Common myeloid progenitor, CD34-positive (primary cell): ENCODE data around the gene RBMX2.
A peak's percentile ranks its signal among the peaks of the same experiment; 100 is the strongest.

Experiments used
- CTCF ChIA-PET: fragments of 350-600 bp; sonication (Branson Sonifier 250); formaldehyde crosslinking; loops from one replicate; lab custom pipeline; 2021; ENCODE audit warnings: antibody characterized with exemption; lab: Charles Lee
- POLR2A ChIA-PET: fragments of 350-600 bp; sonication (Branson Sonifier 250); formaldehyde crosslinking; loops from one replicate; lab custom pipeline; 2021; ENCODE audit warnings: antibody characterized with exemption; lab: Charles Lee
- DNase-seq, 3 donors: peaks; one replicate each; pipeline versions ENCODE4 v3.0.0 to v3.0.0-alpha.2; 2013
- H3K27ac ChIP-seq, 2 experiments: 1 replicate in 1 of 2; 2 replicates in 1 of 2; pipeline ENCODE4 v1.7.0; 2013; ENCODE audit warnings: inconsistent platforms in 2 of 2, low read length in 2 of 2, mild to moderate bottlenecking in 2 of 2, low read depth in 1 of 2, moderate library complexity in 1 of 2; ENCODE audit not compliant: severe bottlenecking in 2 of 2, insufficient read depth in 1 of 2, poor library complexity in 1 of 2
- H3K27me3 ChIP-seq, 5 experiments: replicated peaks in 2 of 5; 1 replicate in 3 of 5; 2 replicates in 2 of 5; pipeline versions ENCODE4 v1.6.1 to v1.7.0; 2013; ENCODE audit warnings: low read length in 4 of 5, mild to moderate bottlenecking in 2 of 5, moderate library complexity in 2 of 5, inconsistent platforms in 1 of 5; ENCODE audit not compliant: insufficient read depth in 5 of 5, control insufficient read depth in 4 of 5
- H3K36me3 ChIP-seq, 4 experiments: 1 replicate in 2 of 4; 2 replicates in 2 of 4; pipeline versions ENCODE4 v1.6.1 to v1.7.0; 2013; ENCODE audit warnings: low read length in 3 of 4, control low read depth in 1 of 4, mild to moderate bottlenecking in 1 of 4; ENCODE audit not compliant: control insufficient read depth in 4 of 4, insufficient read depth in 4 of 4
- H3K4me1 ChIP-seq, 4 experiments: 1 replicate in 3 of 4; 2 replicates in 1 of 4; pipeline versions ENCODE4 v1.6.1 to v1.7.1; 2013; ENCODE audit warnings: low read length in 3 of 4, mild to moderate bottlenecking in 3 of 4, control low read depth in 1 of 4, inconsistent platforms in 1 of 4, moderate library complexity in 1 of 4; ENCODE audit not compliant: control insufficient read depth in 4 of 4, insufficient read depth in 4 of 4; ENCODE audit errors: control extremely low read depth in 1 of 4
- H3K4me3 ChIP-seq, 7 experiments: 1 replicate in 4 of 7; 2 replicates in 3 of 7; pipeline versions ENCODE4 v1.5.1 to v1.7.0; 2013; ENCODE audit warnings: mild to moderate bottlenecking in 7 of 7, low read length in 6 of 7, moderate library complexity in 6 of 7, inconsistent platforms in 2 of 7, low read depth in 2 of 7, control low read depth in 1 of 7; ENCODE audit not compliant: insufficient read depth in 4 of 7, control insufficient read depth in 1 of 7; ENCODE audit errors: extremely low read depth in 1 of 7
- H3K9me3 ChIP-seq, 5 experiments: 1 replicate in 4 of 5; 2 replicates in 1 of 5; pipeline versions ENCODE4 v1.6.1 to v1.7.1; 2013; ENCODE audit warnings: low read length in 4 of 5, mild to moderate bottlenecking in 2 of 5, inconsistent platforms in 1 of 5, low read depth in 1 of 5, moderate library complexity in 1 of 5; ENCODE audit not compliant: control insufficient read depth in 4 of 5, insufficient read depth in 2 of 5; ENCODE audit errors: control extremely low read depth in 1 of 5
- WGBS: methylation state at CpG from one replicate; pipeline ENCODE4 v1.1.5; 2013; ENCODE audit not compliant: insufficient coverage; 5-methylcytosine and 5-hydroxymethylcytosine counted together

RBMX2 gene

DNA sequence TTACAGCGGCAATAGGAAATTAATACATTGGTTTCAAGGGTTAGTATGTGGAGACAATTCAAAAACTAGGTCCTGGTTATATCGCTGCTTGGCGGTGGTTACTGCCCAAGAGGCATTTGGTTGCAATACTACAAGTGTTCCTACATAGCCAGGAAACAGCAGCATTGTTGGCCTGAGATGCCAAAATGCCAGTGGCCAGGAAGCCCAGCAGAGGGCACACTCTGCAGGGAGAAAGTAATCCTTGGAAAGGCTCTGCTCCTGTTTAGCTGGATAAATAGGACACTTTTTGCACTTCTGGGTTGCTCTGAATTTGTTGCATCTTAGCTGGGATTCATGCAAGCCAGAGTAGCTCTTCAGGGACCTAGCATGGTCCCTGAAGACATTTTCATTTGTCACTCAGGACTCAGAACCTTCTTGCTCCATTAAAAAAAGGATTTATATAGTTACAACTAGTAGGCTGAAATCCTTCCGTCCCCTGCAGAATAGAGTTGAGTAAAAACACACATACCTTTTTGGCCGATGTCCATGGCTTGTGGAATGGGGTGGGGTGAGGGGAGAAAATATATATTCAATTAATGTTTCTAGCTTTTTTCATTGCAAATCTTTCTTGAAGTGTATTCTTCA lies 8.2 kb upstream of the RBMX2 start:
- H3K36me3 ChIP-seq = no peaks in the 10 kb centered on the region
- H3K4me3 ChIP-seq = no peak overlapping the region
- H3K27ac ChIP-seq = no peak overlapping the region
- DNase-seq = peak; percentile 10 to 28 (median 25)
- peaks cover 2 to 16% (median 3%) of the 10 kb centered on the region in 5 experiments for H3K27me3 ChIP-seq
- ChIA-PET CTCF (interaction anchor here (0.8 to 1.0 kb wide), 3 partner anchors 10 to 523 kb away, joined by 3 read pairs; no protein-coding TSS in a partner anchor), POLR2A (no interaction called here)
- 29% methylated on average over 3 of the region's 5 CpGs for WGBS
- no peaks in the 10 kb centered on the region for H3K9me3 ChIP-seq
- H3K4me1 ChIP-seq = no peaks in the 10 kb centered on the region

DNA sequence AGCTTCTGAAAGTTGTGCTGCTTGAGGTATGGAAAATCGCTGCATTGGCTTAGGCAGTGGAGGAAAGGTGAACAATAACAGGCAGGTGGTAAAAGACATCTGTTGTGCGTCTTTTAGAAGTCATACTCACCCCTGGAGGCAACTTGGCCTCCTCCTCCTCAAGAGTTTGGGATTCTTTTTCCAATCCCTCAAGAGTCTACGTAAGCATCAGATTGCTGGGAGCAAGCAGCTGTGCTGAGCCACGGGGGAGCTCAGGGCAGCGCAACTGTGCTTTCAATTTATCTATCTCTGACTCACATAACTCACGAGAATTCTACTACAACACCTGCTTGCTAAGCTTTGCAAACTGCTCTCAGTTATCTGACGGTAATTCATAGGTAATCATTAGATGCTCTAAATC lies 6.4 kb upstream of the RBMX2 start:
- 83% methylated on average over 7 of the region's 7 CpGs for WGBS
- no peaks in the 10 kb centered on the region for H3K9me3 ChIP-seq
- no peaks in the 10 kb centered on the region for H3K36me3 ChIP-seq
- ChIA-PET CTCF (no interaction called here), POLR2A (no interaction called here)
- H3K4me1 ChIP-seq = no peaks in the 10 kb centered on the region
- no peak overlapping the region for H3K4me3 ChIP-seq
- H3K27me3 ChIP-seq = peaks cover 2 to 16% (median 6%) of the 10 kb centered on the region in 5 experiments
- no peak for DNase-seq
- H3K27ac ChIP-seq = no peak overlapping the region

DNA sequence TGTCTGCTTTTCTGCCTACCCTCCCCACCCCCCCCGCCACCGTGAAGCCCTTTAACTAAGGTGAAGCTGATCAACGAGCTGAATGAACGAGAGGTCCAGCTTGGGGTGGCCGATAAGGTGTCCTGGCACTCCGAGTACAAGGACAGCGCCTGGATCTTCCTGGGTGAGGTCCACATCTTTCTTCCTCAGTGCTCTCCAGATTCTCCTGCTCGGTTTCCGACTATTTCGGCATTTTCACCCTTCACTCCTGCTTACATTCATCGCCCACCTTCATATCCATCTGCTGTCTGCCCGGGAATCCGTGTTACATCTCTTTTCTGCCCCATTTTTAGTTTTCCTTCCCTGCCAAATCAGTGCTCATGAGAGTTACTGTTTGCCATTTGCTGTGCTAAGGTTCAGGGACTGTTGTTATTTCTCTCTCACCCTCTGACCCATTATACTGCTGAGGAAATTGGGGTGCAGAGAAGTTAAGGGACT lies 459 bp downstream of the RBMX2 start:
- H3K4me3 ChIP-seq = peak overlapping the region; percentile 58 to 90 (median 77)
- 34% methylated on average over 9 of the region's 13 CpGs for WGBS
- H3K4me1 ChIP-seq = peaks cover 0 to 9% (median 4%) of the 10 kb centered on the region in 4 experiments
- H3K9me3 ChIP-seq = no peaks in the 10 kb centered on the region
- POLR2A ChIA-PET = interaction anchor here (0.6 kb wide), 1 partner anchor 398 kb away, joined by 3 read pairs; no protein-coding TSS in a partner anchor
- DNase-seq = peak in 1 of 3 donors; percentile 5
- peaks cover 0 to 4% (median 2%) of the 10 kb centered on the region in 5 experiments for H3K27me3 ChIP-seq
- CTCF ChIA-PET = no interaction called here
- H3K36me3 ChIP-seq = peaks cover 0 to 8% (median 4%) of the 10 kb centered on the region in 4 experiments
- peak overlapping the region in 1 of 2 experiments; percentile 83 for H3K27ac ChIP-seq

DNA sequence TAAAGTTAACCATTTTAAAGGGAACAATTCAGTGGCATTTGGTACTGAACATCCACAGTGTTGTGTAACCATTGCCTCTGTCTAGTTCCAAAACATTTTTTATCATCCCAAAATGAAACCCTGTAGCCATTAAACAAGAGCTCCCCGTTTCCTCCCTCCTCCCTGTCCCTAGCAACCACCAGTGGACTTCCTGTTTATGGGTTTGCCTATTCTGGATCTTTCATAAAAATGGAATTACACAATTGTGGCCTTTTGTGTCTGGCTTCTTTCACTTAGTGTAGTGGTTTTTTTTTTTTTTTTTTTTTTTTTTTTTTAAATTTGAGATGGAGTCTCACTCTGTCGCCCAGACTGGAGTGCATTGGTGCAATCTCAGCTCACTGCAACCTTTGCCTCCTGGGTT lies 11.6 kb downstream of the RBMX2 start:
- whole genome bisulfite sequencing = no CpG with 5 or more reads among the region's 2 CpGs
- Histone ChIP-seq H3K4me3 (no peak overlapping the region), H3K36me3 (peaks cover 0 to 18% (median 6%) of the 10 kb centered on the region in 4 experiments), H3K4me1 (no peaks in the 10 kb centered on the region), H3K27ac (no peak overlapping the region), H3K27me3 (no peaks in the 10 kb centered on the region), H3K9me3 (no peaks in the 10 kb centered on the region)
- CTCF ChIA-PET = no interaction called here
- POLR2A ChIA-PET = no interaction called here
- peak in 2 of 3 donors; percentile 10 to 18 for DNase-seq

DNA sequence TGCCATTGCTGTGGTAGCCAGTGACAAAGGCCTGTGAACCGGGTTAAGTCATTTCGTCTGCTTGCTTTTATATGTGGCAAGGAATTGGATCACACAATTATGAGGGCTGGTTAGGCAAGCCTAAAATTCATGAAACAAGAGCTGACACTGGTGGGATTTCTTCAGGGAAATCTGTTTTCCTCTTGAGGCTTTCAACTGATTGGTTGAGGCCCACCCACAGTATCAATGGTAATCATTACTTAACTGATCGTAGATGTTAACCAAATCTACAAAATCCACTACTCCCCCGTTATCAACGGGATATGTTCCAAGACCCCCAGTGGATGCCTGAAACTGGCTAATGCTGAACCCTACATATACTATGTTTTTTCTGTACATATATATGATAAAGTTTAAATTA lies 13.0 kb downstream of the RBMX2 start:
- no peak overlapping the region for H3K4me3 ChIP-seq
- POLR2A ChIA-PET = no interaction called here
- no peak overlapping the region for H3K27ac ChIP-seq
- no peaks in the 10 kb centered on the region for H3K27me3 ChIP-seq
- no peak for DNase-seq
- peaks cover 0 to 13% (median 4%) of the 10 kb centered on the region in 4 experiments for H3K36me3 ChIP-seq
- CTCF ChIA-PET = no interaction called here
- H3K4me1 ChIP-seq = no peaks in the 10 kb centered on the region
- H3K9me3 ChIP-seq = no peaks in the 10 kb centered on the region
- WGBS = 100% methylated on average over 3 of the region's 5 CpGs

DNA sequence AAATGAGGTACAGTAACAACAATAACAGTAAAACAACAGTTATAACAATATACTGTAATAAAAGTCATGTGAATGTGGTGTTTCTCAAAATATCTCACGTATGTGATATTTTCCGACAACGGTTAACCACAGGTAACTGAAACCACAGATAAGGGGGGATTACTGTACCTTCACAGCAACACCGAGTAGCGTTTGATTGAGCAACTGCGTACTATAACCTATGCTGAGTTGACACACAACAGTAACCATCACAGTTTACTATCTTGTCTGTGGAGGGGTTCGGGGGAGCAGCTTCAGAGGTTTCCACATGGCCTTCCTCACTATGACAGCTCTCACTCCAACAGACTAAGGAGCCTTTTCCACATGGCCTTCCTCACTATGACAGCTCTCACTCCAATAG lies 13.4 kb downstream of the RBMX2 start:
- DNase-seq = no peak
- ChIA-PET POLR2A (no interaction called here), CTCF (no interaction called here)
- no peak overlapping the region for H3K27ac ChIP-seq
- no peak overlapping the region for H3K4me3 ChIP-seq
- no peaks in the 10 kb centered on the region for H3K4me1 ChIP-seq
- H3K27me3 ChIP-seq = no peaks in the 10 kb centered on the region
- peaks cover 0 to 13% (median 4%) of the 10 kb centered on the region in 4 experiments for H3K36me3 ChIP-seq
- WGBS = 93% methylated on average over 4 of the region's 7 CpGs
- no peaks in the 10 kb centered on the region for H3K9me3 ChIP-seq

DNA sequence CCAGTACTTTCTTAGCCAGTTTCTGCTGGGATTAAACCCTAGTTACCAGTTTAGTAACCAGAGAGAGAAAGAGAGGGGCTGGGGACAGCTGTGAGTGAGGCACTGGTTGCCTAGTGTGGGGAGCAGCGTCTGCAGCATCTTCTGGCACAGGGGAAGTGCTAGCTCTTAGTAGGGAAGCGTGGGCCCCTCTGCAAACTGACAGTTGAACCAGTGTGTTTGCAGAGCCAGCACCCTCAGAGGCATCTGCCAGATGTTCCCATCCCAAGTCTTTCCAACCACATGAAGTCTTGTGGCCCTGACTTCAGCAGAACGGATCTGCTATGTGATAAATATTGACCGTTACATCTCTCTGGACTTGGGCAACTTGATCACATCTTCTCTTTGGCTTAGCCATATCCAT lies 15.0 kb downstream of the RBMX2 start:
- ChIA-PET POLR2A (no interaction called here), CTCF (no interaction called here)
- H3K4me3 ChIP-seq = no peak overlapping the region
- H3K27me3 ChIP-seq = no peaks in the 10 kb centered on the region
- H3K36me3 ChIP-seq = peaks cover 0 to 6% (median 2%) of the 10 kb centered on the region in 4 experiments
- WGBS = 72% methylated on average over 4 of the region's 4 CpGs
- no peak for DNase-seq
- H3K9me3 ChIP-seq = no peaks in the 10 kb centered on the region
- no peak overlapping the region for H3K27ac ChIP-seq
- H3K4me1 ChIP-seq = no peaks in the 10 kb centered on the region
